Panc1 (cell line): ENCODE data around the gene MUL1.

Experiments used
- POLR2AphosphoS5 ChIP-seq: IDR thresholded peaks from 2 replicates; pipeline ENCODE4 v1.6.1; 2012; ENCODE audit warnings: mild to moderate bottlenecking, low read depth, low read length, moderate library complexity
- SIN3A ChIP-seq: IDR thresholded peaks from 2 replicates; pipeline ENCODE4 v1.6.1; 2012; ENCODE audit warnings: low read depth, mild to moderate bottlenecking, low read length, moderate library complexity, borderline replicate concordance; ENCODE audit not compliant: insufficient read depth
- TF ChIP-seq, protein P1 (sequence below): fragments of 450-650 bp; IDR thresholded peaks from 2 replicates; pipeline ENCODE4 v1.5.1; 2017; ENCODE audit warnings: mild to moderate bottlenecking
- TF ChIP-seq, protein P2 (sequence below), 2 experiments: IDR thresholded peaks; 2 replicates each; pipeline ENCODE4 v1.6.1; 2011 to 2012; ENCODE audit warnings: low read depth in 2 of 2, control low read depth in 1 of 2, low read length in 1 of 2, mild to moderate bottlenecking in 1 of 2, moderate library complexity in 1 of 2; ENCODE audit not compliant: insufficient read depth in 1 of 2

DNA sequence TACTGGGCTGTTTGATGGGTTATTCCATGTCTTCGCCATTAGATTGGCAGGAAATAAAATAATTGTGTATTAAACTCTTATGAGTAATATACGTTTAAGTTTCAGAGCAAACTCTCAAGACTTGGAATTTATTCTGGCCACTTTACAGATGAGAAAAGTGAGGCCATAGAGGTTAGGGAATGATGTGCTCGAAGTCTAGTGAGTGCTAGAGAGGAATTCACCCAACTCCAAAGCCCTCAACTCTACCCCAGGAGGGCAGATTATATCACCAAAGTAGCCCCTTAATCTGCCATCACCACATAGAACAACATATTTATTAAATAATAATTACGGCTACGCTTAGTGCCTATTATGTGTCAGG lies 440 bp upstream of the MUL1 start:
- TF ChIP-seq, protein P1, sequence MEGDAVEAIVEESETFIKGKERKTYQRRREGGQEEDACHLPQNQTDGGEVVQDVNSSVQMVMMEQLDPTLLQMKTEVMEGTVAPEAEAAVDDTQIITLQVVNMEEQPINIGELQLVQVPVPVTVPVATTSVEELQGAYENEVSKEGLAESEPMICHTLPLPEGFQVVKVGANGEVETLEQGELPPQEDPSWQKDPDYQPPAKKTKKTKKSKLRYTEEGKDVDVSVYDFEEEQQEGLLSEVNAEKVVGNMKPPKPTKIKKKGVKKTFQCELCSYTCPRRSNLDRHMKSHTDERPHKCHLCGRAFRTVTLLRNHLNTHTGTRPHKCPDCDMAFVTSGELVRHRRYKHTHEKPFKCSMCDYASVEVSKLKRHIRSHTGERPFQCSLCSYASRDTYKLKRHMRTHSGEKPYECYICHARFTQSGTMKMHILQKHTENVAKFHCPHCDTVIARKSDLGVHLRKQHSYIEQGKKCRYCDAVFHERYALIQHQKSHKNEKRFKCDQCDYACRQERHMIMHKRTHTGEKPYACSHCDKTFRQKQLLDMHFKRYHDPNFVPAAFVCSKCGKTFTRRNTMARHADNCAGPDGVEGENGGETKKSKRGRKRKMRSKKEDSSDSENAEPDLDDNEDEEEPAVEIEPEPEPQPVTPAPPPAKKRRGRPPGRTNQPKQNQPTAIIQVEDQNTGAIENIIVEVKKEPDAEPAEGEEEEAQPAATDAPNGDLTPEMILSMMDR, result no peak
- TF ChIP-seq, protein P2, sequence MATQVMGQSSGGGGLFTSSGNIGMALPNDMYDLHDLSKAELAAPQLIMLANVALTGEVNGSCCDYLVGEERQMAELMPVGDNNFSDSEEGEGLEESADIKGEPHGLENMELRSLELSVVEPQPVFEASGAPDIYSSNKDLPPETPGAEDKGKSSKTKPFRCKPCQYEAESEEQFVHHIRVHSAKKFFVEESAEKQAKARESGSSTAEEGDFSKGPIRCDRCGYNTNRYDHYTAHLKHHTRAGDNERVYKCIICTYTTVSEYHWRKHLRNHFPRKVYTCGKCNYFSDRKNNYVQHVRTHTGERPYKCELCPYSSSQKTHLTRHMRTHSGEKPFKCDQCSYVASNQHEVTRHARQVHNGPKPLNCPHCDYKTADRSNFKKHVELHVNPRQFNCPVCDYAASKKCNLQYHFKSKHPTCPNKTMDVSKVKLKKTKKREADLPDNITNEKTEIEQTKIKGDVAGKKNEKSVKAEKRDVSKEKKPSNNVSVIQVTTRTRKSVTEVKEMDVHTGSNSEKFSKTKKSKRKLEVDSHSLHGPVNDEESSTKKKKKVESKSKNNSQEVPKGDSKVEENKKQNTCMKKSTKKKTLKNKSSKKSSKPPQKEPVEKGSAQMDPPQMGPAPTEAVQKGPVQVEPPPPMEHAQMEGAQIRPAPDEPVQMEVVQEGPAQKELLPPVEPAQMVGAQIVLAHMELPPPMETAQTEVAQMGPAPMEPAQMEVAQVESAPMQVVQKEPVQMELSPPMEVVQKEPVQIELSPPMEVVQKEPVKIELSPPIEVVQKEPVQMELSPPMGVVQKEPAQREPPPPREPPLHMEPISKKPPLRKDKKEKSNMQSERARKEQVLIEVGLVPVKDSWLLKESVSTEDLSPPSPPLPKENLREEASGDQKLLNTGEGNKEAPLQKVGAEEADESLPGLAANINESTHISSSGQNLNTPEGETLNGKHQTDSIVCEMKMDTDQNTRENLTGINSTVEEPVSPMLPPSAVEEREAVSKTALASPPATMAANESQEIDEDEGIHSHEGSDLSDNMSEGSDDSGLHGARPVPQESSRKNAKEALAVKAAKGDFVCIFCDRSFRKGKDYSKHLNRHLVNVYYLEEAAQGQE (IDR thresholded peaks at IDR 0.05; ENCODE audit: insufficient read depth in 1 of 2, low read depth in 2 of 2, low read length in 1 of 2), result no peak
- TF ChIP-seq POLR2AphosphoS5 (no peak), SIN3A (no peak)
